ENCODE results near the gene GNPTG.
A peak's percentile ranks its signal among the peaks of the same experiment; 100 is the strongest.
"Not testable (repeated sequence)": the region's sequence is repeated elsewhere in the genome, so short reads cannot be mapped to it uniquely, and the experiment has no call there.

Gene GNPTG

GRCh38 chr16:1327619-1327947, 24.1 kb upstream of the GNPTG start:
- Histone ChIP-seq H3K36me3 (ENCODE audit: insufficient read depth, low read length) (no peaks in the 10 kb centered on the region), H3K27me3 (ENCODE audit: insufficient read depth, low read length) (peaks cover 20% of the 10 kb centered on the region), H3K27ac (ENCODE audit: low read depth, low read length) (no peak overlapping the region), H3K4me1 (ENCODE audit: control insufficient read depth, insufficient read depth, low read length, unreplicated experiment) (peaks cover 11% of the 10 kb centered on the region), H3K4me3 (ENCODE audit: low read depth, low read length) (no peak overlapping the region), H2AFZ (ENCODE audit: low read length, unreplicated experiment) (no peak overlapping the region), H3K79me2 (ENCODE audit: control insufficient read depth, insufficient read depth, low read length, unreplicated experiment) (no peaks in the 10 kb centered on the region)

- not testable (repeated sequence) for H3K79me2 ChIP-seq (ENCODE audit: control insufficient read depth, insufficient read depth, low read length, unreplicated experiment); H3K36me3 ChIP-seq (ENCODE audit: insufficient read depth, low read length); H2AFZ ChIP-seq (ENCODE audit: low read length, unreplicated experiment); H3K27ac ChIP-seq (ENCODE audit: low read depth, low read length); H3K4me3 ChIP-seq (ENCODE audit: low read depth, low read length)
- peaks cover 25% of the 10 kb centered on the region for H3K27me3 ChIP-seq (ENCODE audit: insufficient read depth, low read length)
- H3K4me1 ChIP-seq (ENCODE audit: control insufficient read depth, insufficient read depth, low read length, unreplicated experiment) = peaks cover 11% of the 10 kb centered on the region
These were observed 23.6 kb upstream of the GNPTG start for GRCh38 chr16:1328136-1328535.

- H3K36me3 ChIP-seq (ENCODE audit: insufficient read depth, low read length); H3K27ac ChIP-seq (ENCODE audit: low read depth, low read length); H2AFZ ChIP-seq (ENCODE audit: low read length, unreplicated experiment); H3K4me3 ChIP-seq (ENCODE audit: low read depth, low read length); H3K79me2 ChIP-seq (ENCODE audit: control insufficient read depth, insufficient read depth, low read length, unreplicated experiment): not testable (repeated sequence)
- H3K27me3 ChIP-seq (ENCODE audit: insufficient read depth, low read length) = peaks cover 33% of the 10 kb centered on the region
- H3K4me1 ChIP-seq (ENCODE audit: control insufficient read depth, insufficient read depth, low read length, unreplicated experiment) = peaks cover 11% of the 10 kb centered on the region
These were observed 22.8 kb upstream of the GNPTG start for GRCh38 chr16:1328961-1329360.

GRCh38 chr16:1330260-1330914, 21.3 kb upstream of the GNPTG start:
- Histone ChIP-seq H3K27me3 (ENCODE audit: insufficient read depth, low read length) (peaks cover 47% of the 10 kb centered on the region), H3K36me3 (ENCODE audit: insufficient read depth, low read length) (no peaks in the 10 kb centered on the region), H3K4me1 (ENCODE audit: control insufficient read depth, insufficient read depth, low read length, unreplicated experiment) (peaks cover 11% of the 10 kb centered on the region), H3K79me2 (ENCODE audit: control insufficient read depth, insufficient read depth, low read length, unreplicated experiment) (no peaks in the 10 kb centered on the region), H3K27ac (ENCODE audit: low read depth, low read length) (no peak overlapping the region), H3K4me3 (ENCODE audit: low read depth, low read length) (no peak overlapping the region), H2AFZ (ENCODE audit: low read length, unreplicated experiment) (no peak overlapping the region)

- no peak overlapping the region for H2AFZ ChIP-seq (ENCODE audit: low read length, unreplicated experiment)
These were observed 20.6 kb upstream of the GNPTG start for GRCh38 chr16:1330931-1331711.

GRCh38 chr16:1331712-1332617, 19.8 kb upstream of the GNPTG start:
- Histone ChIP-seq H3K4me3 (ENCODE audit: low read depth, low read length) (peak overlapping the region; percentile 29; the same call in 1 of the 2 replicates), H3K27me3 (ENCODE audit: insufficient read depth, low read length) (peaks cover 63% of the 10 kb centered on the region)

More at GRCh38 chr16:1330931-1331711, 20.6 kb upstream of the GNPTG start:
- peaks cover 11% of the 10 kb centered on the region for H3K4me1 ChIP-seq (ENCODE audit: control insufficient read depth, insufficient read depth, low read length, unreplicated experiment)
- H3K4me3 ChIP-seq (ENCODE audit: low read depth, low read length) = peak overlapping the region; percentile 29; the same call in 1 of the 2 replicates
- H3K27ac ChIP-seq (ENCODE audit: low read depth, low read length) = no peak overlapping the region
- peaks cover 54% of the 10 kb centered on the region for H3K27me3 ChIP-seq (ENCODE audit: insufficient read depth, low read length)
- H3K36me3 ChIP-seq (ENCODE audit: insufficient read depth, low read length) = no peaks in the 10 kb centered on the region
- H3K79me2 ChIP-seq (ENCODE audit: control insufficient read depth, insufficient read depth, low read length, unreplicated experiment) = no peaks in the 10 kb centered on the region

GRCh38 chr16:1332618-1333148, 19.0 kb upstream of the GNPTG start:
- no peak overlapping the region for H2AFZ ChIP-seq (ENCODE audit: low read length, unreplicated experiment)
- no peak overlapping the region for H3K4me3 ChIP-seq (ENCODE audit: low read depth, low read length)
- H3K4me1 ChIP-seq (ENCODE audit: control insufficient read depth, insufficient read depth, low read length, unreplicated experiment) = peaks cover 11% of the 10 kb centered on the region
- no peaks in the 10 kb centered on the region for H3K79me2 ChIP-seq (ENCODE audit: control insufficient read depth, insufficient read depth, low read length, unreplicated experiment)
- H3K27ac ChIP-seq (ENCODE audit: low read depth, low read length) = no peak overlapping the region
- H3K27me3 ChIP-seq (ENCODE audit: insufficient read depth, low read length) = peaks cover 64% of the 10 kb centered on the region
- H3K36me3 ChIP-seq (ENCODE audit: insufficient read depth, low read length) = no peaks in the 10 kb centered on the region

More at GRCh38 chr16:1331712-1332617, 19.8 kb upstream of the GNPTG start:
- H3K4me1 ChIP-seq (ENCODE audit: control insufficient read depth, insufficient read depth, low read length, unreplicated experiment) = peaks cover 11% of the 10 kb centered on the region
- H3K27ac ChIP-seq (ENCODE audit: low read depth, low read length) = no peak overlapping the region
- H2AFZ ChIP-seq (ENCODE audit: low read length, unreplicated experiment) = no peak overlapping the region
- no peaks in the 10 kb centered on the region for H3K36me3 ChIP-seq (ENCODE audit: insufficient read depth, low read length)
- no peaks in the 10 kb centered on the region for H3K79me2 ChIP-seq (ENCODE audit: control insufficient read depth, insufficient read depth, low read length, unreplicated experiment)

- H3K4me3 ChIP-seq (ENCODE audit: low read depth, low read length) = no peak within 1 kb of the TSS
- H3K36me3 ChIP-seq (ENCODE audit: insufficient read depth, low read length) = no peaks in the 10 kb centered on the region
- no peak within 1 kb of the TSS for H2AFZ ChIP-seq (ENCODE audit: low read length, unreplicated experiment)
- no peak within 1 kb of the TSS for H3K27ac ChIP-seq (ENCODE audit: low read depth, low read length)
- H3K27me3 ChIP-seq (ENCODE audit: insufficient read depth, low read length) = peaks cover 64% of the 10 kb centered on the region
- H3K79me2 ChIP-seq (ENCODE audit: control insufficient read depth, insufficient read depth, low read length, unreplicated experiment) = no peaks in the 10 kb centered on the region
- H3K4me1 ChIP-seq (ENCODE audit: control insufficient read depth, insufficient read depth, low read length, unreplicated experiment) = peaks cover 11% of the 10 kb centered on the region
These were observed 18.4 kb upstream of the GNPTG start, which contains the start of gene BAIAP3 for GRCh38 chr16:1333149-1333812. TSS of gene BAIAP3 (plus strand) at chr16:1333645. CDS start at chr16:1338550, 4,905 bp downstream.

- H3K79me2 ChIP-seq (ENCODE audit: control insufficient read depth, insufficient read depth, low read length, unreplicated experiment) = no peaks in the 10 kb centered on the region
- no peak overlapping the region for H2AFZ ChIP-seq (ENCODE audit: low read length, unreplicated experiment)
- H3K4me3 ChIP-seq (ENCODE audit: low read depth, low read length) = no peak overlapping the region
- H3K27me3 ChIP-seq (ENCODE audit: insufficient read depth, low read length) = peaks cover 64% of the 10 kb centered on the region
- no peak overlapping the region for H3K27ac ChIP-seq (ENCODE audit: low read depth, low read length)
- no peaks in the 10 kb centered on the region for H3K36me3 ChIP-seq (ENCODE audit: insufficient read depth, low read length)
- peaks cover 11% of the 10 kb centered on the region for H3K4me1 ChIP-seq (ENCODE audit: control insufficient read depth, insufficient read depth, low read length, unreplicated experiment)
These were observed 17.7 kb upstream of the GNPTG start for GRCh38 chr16:1333854-1334700.
